ENCODE measurements around the gene NEK6.

NEK6 gene

DNA sequence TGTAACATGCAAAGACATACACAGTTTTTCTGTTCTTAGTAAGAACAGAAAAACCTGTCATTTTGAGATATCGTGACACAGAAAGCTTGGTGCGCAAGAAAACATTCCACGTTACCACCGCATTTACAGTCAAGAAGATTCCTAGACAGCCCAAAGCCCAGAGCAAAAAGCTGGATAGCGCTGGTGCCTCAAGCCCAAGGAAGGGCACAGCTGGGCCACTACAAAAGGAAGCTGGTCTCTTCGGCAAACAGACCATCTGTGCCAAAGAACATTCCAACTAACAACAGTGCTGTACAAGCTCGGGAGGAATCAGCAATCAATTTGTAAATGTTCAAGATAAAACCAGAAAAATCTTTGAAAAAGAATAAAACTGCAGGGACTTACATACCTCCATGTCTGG, 126.5 kb downstream of the NEK6 start:
- no peak overlapping the region for H3K4ac ChIP-seq (ENCODE audit: low read length)
- no peak for DNase-seq (ENCODE audit: low spot score)
- H3K36me3 ChIP-seq (replicated peaks in 1 of 2; ENCODE audit: control insufficient read depth in 2 of 2, insufficient read depth in 2 of 2, low read length in 2 of 2) = peaks cover 0 to 48% of the 10 kb centered on the region in 2 donors
- no peak overlapping the region for H4K91ac ChIP-seq (ENCODE audit: low read depth, low read length, poor library complexity)
- no CpG with 5 or more reads among the region's 7 CpGs for WGBS, 2 donors (ENCODE audit: extremely low coverage in 2 of 2, insufficient read length in 2 of 2, insufficient replicate concordance in 1 of 2)
- H3K4me3 ChIP-seq (ENCODE audit: low read length in 2 of 2) = no peak overlapping the region
- H2AFZ ChIP-seq (ENCODE audit: low read length) = no peak overlapping the region
- peaks cover 0 to 1% of the 10 kb centered on the region in 2 donors for H3K4me1 ChIP-seq (ENCODE audit: control insufficient read depth in 2 of 2, insufficient read depth in 1 of 2, low read depth in 1 of 2, low read length in 2 of 2)
- no peak overlapping the region for H2AK5ac ChIP-seq (ENCODE audit: low read depth, low read length)
- H4K8ac ChIP-seq (ENCODE audit: low read depth, low read length) = no peak overlapping the region
- no peak overlapping the region for H3K18ac ChIP-seq (ENCODE audit: low read length)
- no peak overlapping the region for H3K9ac ChIP-seq (ENCODE audit: low read depth, low read length, poor library complexity)
- H3K27ac ChIP-seq (replicated peaks; ENCODE audit: low read length) = no peak overlapping the region
- H2BK120ac ChIP-seq (ENCODE audit: low read depth, low read length) = no peak overlapping the region
- no peak overlapping the region for H3K23ac ChIP-seq (ENCODE audit: low read depth, low read length, poor library complexity)
- H3K4me2 ChIP-seq (ENCODE audit: insufficient read depth, low read length, poor library complexity, severe bottlenecking) = no peak overlapping the region
- H2BK12ac ChIP-seq (ENCODE audit: low read length) = no peak overlapping the region
- no peak overlapping the region for H2BK5ac ChIP-seq (ENCODE audit: low read length)
- no peak overlapping the region for H2BK15ac ChIP-seq (ENCODE audit: low read length)
- H3K27me3 ChIP-seq (ENCODE audit: control insufficient read depth in 3 of 3, insufficient read depth in 3 of 3, low read depth in 1 of 3, low read length in 3 of 3) = no peaks in the 10 kb centered on the region
- no peaks in the 10 kb centered on the region for H3K79me1 ChIP-seq (ENCODE audit: low read depth, low read length)
- no peak overlapping the region for H3K14ac ChIP-seq (ENCODE audit: low read length)
- no peaks in the 10 kb centered on the region for H3K9me3 ChIP-seq (replicated peaks in 1 of 2; ENCODE audit: control insufficient read depth in 2 of 2, insufficient read depth in 1 of 2, low read depth in 1 of 2, low read length in 2 of 2)

GRCh38 chr9:124384846-124385245, 127.1 kb downstream of the NEK6 start:
- H3K36me3 ChIP-seq (replicated peaks in 1 of 2; ENCODE audit: control insufficient read depth in 2 of 2, insufficient read depth in 2 of 2, low read length in 2 of 2) = peaks cover 0 to 42% of the 10 kb centered on the region in 2 donors
- H3K4me2 ChIP-seq (ENCODE audit: insufficient read depth, low read length, poor library complexity, severe bottlenecking) = no peak overlapping the region
- no peak overlapping the region for H3K4ac ChIP-seq (ENCODE audit: low read length)
- H2BK120ac ChIP-seq (ENCODE audit: low read depth, low read length) = no peak overlapping the region
- no peak overlapping the region for H2BK15ac ChIP-seq (ENCODE audit: low read length)
- no peak overlapping the region for H3K14ac ChIP-seq (ENCODE audit: low read length)
- H2BK12ac ChIP-seq (ENCODE audit: low read length) = no peak overlapping the region
- no peak overlapping the region for H3K18ac ChIP-seq (ENCODE audit: low read length)
- no CpG with 5 or more reads among the region's 5 CpGs for WGBS, 2 donors (ENCODE audit: extremely low coverage in 2 of 2, insufficient read length in 2 of 2, insufficient replicate concordance in 1 of 2)
- H3K79me1 ChIP-seq (ENCODE audit: low read depth, low read length) = no peaks in the 10 kb centered on the region
- no peak overlapping the region for H2AFZ ChIP-seq (ENCODE audit: low read length)
- peaks cover 0 to 6% of the 10 kb centered on the region in 2 donors for H3K4me1 ChIP-seq (ENCODE audit: control insufficient read depth in 2 of 2, insufficient read depth in 1 of 2, low read depth in 1 of 2, low read length in 2 of 2)
- no peak overlapping the region for H3K4me3 ChIP-seq (ENCODE audit: low read length in 2 of 2)
- no peak overlapping the region for H2AK5ac ChIP-seq (ENCODE audit: low read depth, low read length)
- no peak overlapping the region for H4K8ac ChIP-seq (ENCODE audit: low read depth, low read length)
- H3K27ac ChIP-seq (replicated peaks; ENCODE audit: low read length) = no peak overlapping the region
- no peak overlapping the region for H2BK5ac ChIP-seq (ENCODE audit: low read length)
- no peaks in the 10 kb centered on the region for H3K9me3 ChIP-seq (replicated peaks in 1 of 2; ENCODE audit: control insufficient read depth in 2 of 2, insufficient read depth in 1 of 2, low read depth in 1 of 2, low read length in 2 of 2)
- no peak overlapping the region for H3K23ac ChIP-seq (ENCODE audit: low read depth, low read length, poor library complexity)
- H3K9ac ChIP-seq (ENCODE audit: low read depth, low read length, poor library complexity) = no peak overlapping the region
- no peaks in the 10 kb centered on the region for H3K27me3 ChIP-seq (ENCODE audit: control insufficient read depth in 3 of 3, insufficient read depth in 3 of 3, low read depth in 1 of 3, low read length in 3 of 3)
- no peak overlapping the region for H4K91ac ChIP-seq (ENCODE audit: low read depth, low read length, poor library complexity)
- no peak for DNase-seq (ENCODE audit: low spot score)

GRCh38 chr9:124385623-124386022, 127.9 kb downstream of the NEK6 start:
- no peak overlapping the region for H2BK15ac ChIP-seq (ENCODE audit: low read length)
- no peak for DNase-seq (ENCODE audit: low spot score)
- H2BK12ac ChIP-seq (ENCODE audit: low read length) = no peak overlapping the region
- no peak overlapping the region for H2BK120ac ChIP-seq (ENCODE audit: low read depth, low read length)
- no CpG with 5 or more reads among the region's 7 CpGs for WGBS, 2 donors (ENCODE audit: extremely low coverage in 2 of 2, insufficient read length in 2 of 2, insufficient replicate concordance in 1 of 2)
- no peaks in the 10 kb centered on the region for H3K27me3 ChIP-seq (ENCODE audit: control insufficient read depth in 3 of 3, insufficient read depth in 3 of 3, low read depth in 1 of 3, low read length in 3 of 3)
- no peaks in the 10 kb centered on the region for H3K9me3 ChIP-seq (replicated peaks in 1 of 2; ENCODE audit: control insufficient read depth in 2 of 2, insufficient read depth in 1 of 2, low read depth in 1 of 2, low read length in 2 of 2)
- H3K4ac ChIP-seq (ENCODE audit: low read length) = no peak overlapping the region
- H3K4me3 ChIP-seq (ENCODE audit: low read length in 2 of 2) = no peak overlapping the region
- H3K4me1 ChIP-seq (ENCODE audit: control insufficient read depth in 2 of 2, insufficient read depth in 1 of 2, low read depth in 1 of 2, low read length in 2 of 2) = peaks cover under 1 to 6% of the 10 kb centered on the region in 2 donors
- H4K91ac ChIP-seq (ENCODE audit: low read depth, low read length, poor library complexity) = no peak overlapping the region
- H2AK5ac ChIP-seq (ENCODE audit: low read depth, low read length) = no peak overlapping the region
- no peak overlapping the region for H3K4me2 ChIP-seq (ENCODE audit: insufficient read depth, low read length, poor library complexity, severe bottlenecking)
- H2AFZ ChIP-seq (ENCODE audit: low read length) = no peak overlapping the region
- peaks cover 0 to 34% of the 10 kb centered on the region in 2 donors for H3K36me3 ChIP-seq (replicated peaks in 1 of 2; ENCODE audit: control insufficient read depth in 2 of 2, insufficient read depth in 2 of 2, low read length in 2 of 2)
- no peak overlapping the region for H3K27ac ChIP-seq (replicated peaks; ENCODE audit: low read length)
- no peak overlapping the region for H2BK5ac ChIP-seq (ENCODE audit: low read length)
- no peak overlapping the region for H3K14ac ChIP-seq (ENCODE audit: low read length)
- H4K8ac ChIP-seq (ENCODE audit: low read depth, low read length) = no peak overlapping the region
- H3K18ac ChIP-seq (ENCODE audit: low read length) = no peak overlapping the region
- H3K9ac ChIP-seq (ENCODE audit: low read depth, low read length, poor library complexity) = no peak overlapping the region
- no peaks in the 10 kb centered on the region for H3K79me1 ChIP-seq (ENCODE audit: low read depth, low read length)
- no peak overlapping the region for H3K23ac ChIP-seq (ENCODE audit: low read depth, low read length, poor library complexity)

DNA sequence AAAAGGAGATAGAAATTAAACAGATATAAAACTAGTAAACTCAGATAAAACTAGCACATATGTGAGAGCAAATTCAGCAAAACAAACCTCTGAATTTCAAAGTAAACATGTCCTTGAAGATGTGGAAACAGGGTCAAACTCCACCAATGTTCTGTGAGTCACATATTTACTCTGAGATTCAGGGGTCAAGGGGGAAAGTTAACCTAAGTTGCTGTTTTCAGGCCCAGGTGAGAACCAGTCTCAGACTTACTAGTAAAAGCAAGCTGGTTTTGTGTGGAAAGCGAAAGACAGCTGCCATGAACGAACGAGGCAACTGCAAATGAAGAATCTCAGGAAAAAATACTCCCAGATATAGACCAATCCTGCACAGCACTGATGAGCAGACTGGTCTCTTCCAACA, 128.5 kb downstream of the NEK6 start:
- no peak overlapping the region for H4K8ac ChIP-seq (ENCODE audit: low read depth, low read length)
- no peaks in the 10 kb centered on the region for H3K79me1 ChIP-seq (ENCODE audit: low read depth, low read length)
- no peak overlapping the region for H3K18ac ChIP-seq (ENCODE audit: low read length)
- H3K14ac ChIP-seq (ENCODE audit: low read length) = no peak overlapping the region
- no peak overlapping the region for H3K23ac ChIP-seq (ENCODE audit: low read depth, low read length, poor library complexity)
- H2BK15ac ChIP-seq (ENCODE audit: low read length) = no peak overlapping the region
- no peak overlapping the region for H3K4me3 ChIP-seq (ENCODE audit: low read length in 2 of 2)
- peaks cover 7 to 12% of the 10 kb centered on the region in 2 donors for H3K4me1 ChIP-seq (ENCODE audit: control insufficient read depth in 2 of 2, insufficient read depth in 1 of 2, low read depth in 1 of 2, low read length in 2 of 2)
- no peak overlapping the region for H2BK120ac ChIP-seq (ENCODE audit: low read depth, low read length)
- WGBS, 2 donors (ENCODE audit: extremely low coverage in 2 of 2, insufficient read length in 2 of 2, insufficient replicate concordance in 1 of 2) = no CpG with 5 or more reads among the region's 3 CpGs
- H3K36me3 ChIP-seq (replicated peaks in 1 of 2; ENCODE audit: control insufficient read depth in 2 of 2, insufficient read depth in 2 of 2, low read length in 2 of 2) = peaks cover 0 to 28% of the 10 kb centered on the region in 2 donors
- no peak for DNase-seq (ENCODE audit: low spot score)
- no peak overlapping the region for H2AFZ ChIP-seq (ENCODE audit: low read length)
- H3K9ac ChIP-seq (ENCODE audit: low read depth, low read length, poor library complexity) = no peak overlapping the region
- no peak overlapping the region for H2BK5ac ChIP-seq (ENCODE audit: low read length)
- no peak overlapping the region for H3K4ac ChIP-seq (ENCODE audit: low read length)
- no peak overlapping the region for H3K4me2 ChIP-seq (ENCODE audit: insufficient read depth, low read length, poor library complexity, severe bottlenecking)
- H2BK12ac ChIP-seq (ENCODE audit: low read length) = no peak overlapping the region
- no peak overlapping the region for H2AK5ac ChIP-seq (ENCODE audit: low read depth, low read length)
- H3K27me3 ChIP-seq (ENCODE audit: control insufficient read depth in 3 of 3, insufficient read depth in 3 of 3, low read depth in 1 of 3, low read length in 3 of 3) = no peaks in the 10 kb centered on the region
- H3K9me3 ChIP-seq (replicated peaks in 1 of 2; ENCODE audit: control insufficient read depth in 2 of 2, insufficient read depth in 1 of 2, low read depth in 1 of 2, low read length in 2 of 2) = no peaks in the 10 kb centered on the region
- H4K91ac ChIP-seq (ENCODE audit: low read depth, low read length, poor library complexity) = no peak overlapping the region
- no peak overlapping the region for H3K27ac ChIP-seq (replicated peaks; ENCODE audit: low read length)

All from neuronal stem cell (in vitro differentiated cells).